HL-60 (cell line): ENCODE measurements around the gene KAT6B.
"Not testable (repeated sequence)": the region's sequence is repeated elsewhere in the genome, so short reads cannot be mapped to it uniquely, and the experiment has no call there.

ENCODE experiments used
- DNase-seq, 2 experiments: peaks; one replicate each; pipeline ENCODE4 v3.0.0-alpha.2; 2010 to 2020; ENCODE audit warnings: low read depth in 1 of 2, low spot score in 1 of 2
- H3K27ac ChIP-seq: fragments of 250-450 bp; sonication (Bioruptor Pico); replicated peaks from 2 replicates; pipeline ENCODE4 v1.5.1; 2020; ENCODE audit warnings: mild to moderate bottlenecking, moderate library complexity
- H3K27me3 ChIP-seq: fragments of 250-450 bp; sonication (Bioruptor Pico); 2 replicates; pipeline ENCODE4 v1.5.1; 2021; ENCODE audit warnings: mild to moderate bottlenecking, moderate library complexity; ENCODE audit not compliant: insufficient read depth, poor library complexity, severe bottlenecking
- H3K4me3 ChIP-seq: replicated peaks from 2 replicates; pipeline ENCODE4 v1.5.1; 2011; ENCODE audit warnings: mild to moderate bottlenecking, control low read depth, low read length; ENCODE audit not compliant: insufficient read depth
- CTCF ChIP-seq: IDR thresholded peaks from one replicate; pipeline ENCODE4 v1.5.1; 2011; ENCODE audit warnings: low read length, control low read depth, inconsistent platforms; ENCODE audit not compliant: insufficient read depth
- GABPA ChIP-seq: IDR thresholded peaks from 2 replicates; pipeline ENCODE4 v1.6.1; 2012; ENCODE audit warnings: low read depth
- POLR2AphosphoS5 ChIP-seq: IDR thresholded peaks from 2 replicates; pipeline ENCODE4 v1.6.1; 2012; ENCODE audit warnings: low read depth
- SPI1 ChIP-seq: IDR thresholded peaks from 2 replicates; pipeline ENCODE4 v1.6.1; 2012; ENCODE audit warnings: low read depth, mild to moderate bottlenecking, borderline replicate concordance
- TF ChIP-seq, protein P1 (sequence below): IDR thresholded peaks from 2 replicates; pipeline ENCODE4 v1.6.1; 2012; ENCODE audit warnings: low read depth; ENCODE audit not compliant: insufficient replicate concordance

KAT6B gene

GRCh38 chr10:74786126-74786525 lies 40.3 kb upstream of the KAT6B start:
- Histone ChIP-seq H3K4me3 (no peak overlapping the region), H3K27me3 (no peaks in the 10 kb centered on the region), H3K27ac (no peak overlapping the region)
- DNase-seq, result no peak
- TF ChIP-seq SPI1, result no peak
- TF ChIP-seq GABPA, result no peak
- TF ChIP-seq, protein P1, sequence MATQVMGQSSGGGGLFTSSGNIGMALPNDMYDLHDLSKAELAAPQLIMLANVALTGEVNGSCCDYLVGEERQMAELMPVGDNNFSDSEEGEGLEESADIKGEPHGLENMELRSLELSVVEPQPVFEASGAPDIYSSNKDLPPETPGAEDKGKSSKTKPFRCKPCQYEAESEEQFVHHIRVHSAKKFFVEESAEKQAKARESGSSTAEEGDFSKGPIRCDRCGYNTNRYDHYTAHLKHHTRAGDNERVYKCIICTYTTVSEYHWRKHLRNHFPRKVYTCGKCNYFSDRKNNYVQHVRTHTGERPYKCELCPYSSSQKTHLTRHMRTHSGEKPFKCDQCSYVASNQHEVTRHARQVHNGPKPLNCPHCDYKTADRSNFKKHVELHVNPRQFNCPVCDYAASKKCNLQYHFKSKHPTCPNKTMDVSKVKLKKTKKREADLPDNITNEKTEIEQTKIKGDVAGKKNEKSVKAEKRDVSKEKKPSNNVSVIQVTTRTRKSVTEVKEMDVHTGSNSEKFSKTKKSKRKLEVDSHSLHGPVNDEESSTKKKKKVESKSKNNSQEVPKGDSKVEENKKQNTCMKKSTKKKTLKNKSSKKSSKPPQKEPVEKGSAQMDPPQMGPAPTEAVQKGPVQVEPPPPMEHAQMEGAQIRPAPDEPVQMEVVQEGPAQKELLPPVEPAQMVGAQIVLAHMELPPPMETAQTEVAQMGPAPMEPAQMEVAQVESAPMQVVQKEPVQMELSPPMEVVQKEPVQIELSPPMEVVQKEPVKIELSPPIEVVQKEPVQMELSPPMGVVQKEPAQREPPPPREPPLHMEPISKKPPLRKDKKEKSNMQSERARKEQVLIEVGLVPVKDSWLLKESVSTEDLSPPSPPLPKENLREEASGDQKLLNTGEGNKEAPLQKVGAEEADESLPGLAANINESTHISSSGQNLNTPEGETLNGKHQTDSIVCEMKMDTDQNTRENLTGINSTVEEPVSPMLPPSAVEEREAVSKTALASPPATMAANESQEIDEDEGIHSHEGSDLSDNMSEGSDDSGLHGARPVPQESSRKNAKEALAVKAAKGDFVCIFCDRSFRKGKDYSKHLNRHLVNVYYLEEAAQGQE, result no peak
- no peak for TF ChIP-seq CTCF
- no peak for TF ChIP-seq POLR2AphosphoS5

DNA sequence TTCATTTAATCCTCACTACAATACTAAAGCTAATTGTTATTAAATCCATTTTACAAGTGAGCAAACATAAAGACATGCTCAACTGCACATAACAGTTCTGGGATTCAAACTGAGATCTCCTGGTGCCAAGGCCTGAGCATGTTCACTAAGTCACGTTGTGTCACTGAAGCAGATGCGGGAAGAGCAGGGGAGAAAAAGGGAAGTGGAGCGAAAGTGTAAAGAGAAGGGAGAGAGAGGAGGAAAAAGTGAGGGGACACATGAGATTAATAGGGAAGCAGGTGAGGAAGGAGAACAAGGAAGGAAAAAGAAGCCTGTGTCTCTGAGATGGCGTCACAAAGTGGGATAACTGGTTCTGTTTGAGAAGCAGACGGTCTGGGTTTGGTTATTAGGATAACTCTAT lies 38.9 kb upstream of the KAT6B start:
- peak; percentile 4 to 36 for DNase-seq
- no peak for TF ChIP-seq CTCF
- TF ChIP-seq GABPA, result no peak
- TF ChIP-seq SPI1, result peak; percentile 92
- TF ChIP-seq POLR2AphosphoS5, result no peak
- Histone ChIP-seq H3K27ac (no peak overlapping the region), H3K27me3 (no peaks in the 10 kb centered on the region), H3K4me3 (no peak overlapping the region)

- DNase-seq, H3K27me3 ChIP-seq: not testable (repeated sequence)
Measured at GRCh38 chr10:74791979-74792378, 34.4 kb upstream of the KAT6B start.

GRCh38 chr10:74792726-74793125 lies 33.7 kb upstream of the KAT6B start:
- no peaks in the 10 kb centered on the region for H3K27me3 ChIP-seq
- H3K4me3 ChIP-seq, result no peak overlapping the region
- no peak overlapping the region for H3K27ac ChIP-seq
- TF ChIP-seq, protein P1, result no peak
- no peak for TF ChIP-seq CTCF
- no peak for TF ChIP-seq GABPA
- TF ChIP-seq SPI1, result no peak
- no peak for TF ChIP-seq POLR2AphosphoS5
- DNase-seq, result no peak

More at GRCh38 chr10:74791979-74792378, 34.4 kb upstream of the KAT6B start:
- H3K27ac ChIP-seq, H3K4me3 ChIP-seq: not testable (repeated sequence)

DNA sequence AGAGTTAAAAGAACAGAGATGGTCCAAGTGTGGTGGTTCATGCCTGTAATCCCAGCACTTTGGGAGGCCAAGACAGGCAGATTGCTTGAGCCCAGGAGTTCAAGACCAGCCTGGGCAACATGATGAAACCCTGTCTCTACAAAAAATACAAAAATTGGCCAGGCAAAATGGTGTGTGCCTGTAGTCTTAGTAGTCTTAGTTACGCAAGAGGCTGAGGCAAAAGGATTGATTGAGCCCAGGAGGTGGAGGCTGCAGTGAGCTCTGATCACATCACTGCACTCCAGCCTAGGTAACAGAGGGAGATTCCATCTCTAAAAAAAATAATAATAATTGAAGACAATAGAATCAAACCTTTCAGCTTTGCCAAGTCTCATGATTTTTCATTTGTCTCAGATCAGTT lies 33.2 kb upstream of the KAT6B start:
- H3K27ac ChIP-seq, H3K4me3 ChIP-seq, H3K27me3 ChIP-seq: not testable (repeated sequence)
- peak in 1 of 2 experiments; percentile 17 for DNase-seq
